Liver (tissue), 9 donors: ENCODE results near the gene HES4. TPM values are rescaled to one million over a fixed set of nuclear protein-coding genes. Genes with fewer than 3 reads are reported as not detected.

Experiments used
- DNase-seq: peaks from one replicate; pipeline ENCODE4 v3.0.0-alpha.2; 2017; ENCODE audit warnings: low spot score
- H3K27ac ChIP-seq, 2 donors: one replicate each; pipeline ENCODE4 v1.7.0; 2013; ENCODE audit warnings: inconsistent platforms in 2 of 2, low read length in 2 of 2, control low read depth in 1 of 2, low read depth in 1 of 2, mild to moderate bottlenecking in 1 of 2
- H3K27me3 ChIP-seq, 4 donors: one replicate each; pipeline versions ENCODE4 v1.6.1 to v1.7.0; 2013; ENCODE audit warnings: low read length in 3 of 4, inconsistent platforms in 1 of 4, mild to moderate bottlenecking in 1 of 4, moderate library complexity in 1 of 4; ENCODE audit not compliant: control insufficient read depth in 4 of 4, insufficient read depth in 4 of 4
- H3K36me3 ChIP-seq, 4 donors: one replicate each; pipeline versions ENCODE4 v1.6.1 to v1.7.0; 2013; ENCODE audit warnings: low read length in 3 of 4, mild to moderate bottlenecking in 3 of 4, low read depth in 1 of 4, moderate library complexity in 1 of 4; ENCODE audit not compliant: control insufficient read depth in 4 of 4, insufficient read depth in 3 of 4
- H3K4me1 ChIP-seq, 4 donors: one replicate each; pipeline versions ENCODE4 v1.6.1 to v1.7.0; 2013; ENCODE audit warnings: low read length in 3 of 4, mild to moderate bottlenecking in 3 of 4, moderate library complexity in 1 of 4; ENCODE audit not compliant: control insufficient read depth in 4 of 4, insufficient read depth in 4 of 4
- H3K4me3 ChIP-seq, 3 donors: one replicate each; pipeline versions ENCODE4 v1.6.1 to v1.7.0; 2013; ENCODE audit warnings: low read length in 3 of 3, control low read depth in 1 of 3, low read depth in 1 of 3, mild to moderate bottlenecking in 1 of 3
- H3K9ac ChIP-seq, 2 donors: one replicate each; pipeline ENCODE4 v1.7.0; 2013; ENCODE audit warnings: low read length in 2 of 2, mild to moderate bottlenecking in 2 of 2, moderate library complexity in 2 of 2, control low read depth in 1 of 2, low read depth in 1 of 2
- H3K9me3 ChIP-seq, 4 donors: one replicate each; pipeline versions ENCODE4 v1.6.1 to v1.7.0; 2013; ENCODE audit warnings: low read length in 3 of 4; ENCODE audit not compliant: control insufficient read depth in 4 of 4
- EGR1 ChIP-seq, 2 donors: IDR thresholded peaks; 2 replicates each; pipeline ENCODE4 v1.6.1; 2016 to 2018; ENCODE audit warnings: antibody characterized with exemption in 2 of 2, low read depth in 2 of 2
- FOXA1 ChIP-seq: IDR thresholded peaks from 2 replicates; pipeline ENCODE4 v1.6.1; 2016; ENCODE audit warnings: antibody characterized with exemption
- FOXA2 ChIP-seq: IDR thresholded peaks from 2 replicates; pipeline ENCODE4 v1.6.1; 2016; ENCODE audit warnings: antibody characterized with exemption
- HNF4G ChIP-seq: IDR thresholded peaks from 2 replicates; pipeline ENCODE4 v1.6.1; 2016; ENCODE audit warnings: antibody characterized with exemption
- RAD21 ChIP-seq, 2 donors: IDR thresholded peaks; 2 replicates each; pipeline ENCODE4 v1.6.1; 2016; ENCODE audit warnings: antibody characterized with exemption in 2 of 2, mild to moderate bottlenecking in 2 of 2
- RXRA ChIP-seq, 2 donors: IDR thresholded peaks; 2 replicates each; pipeline ENCODE4 v1.6.1; 2017 to 2018; ENCODE audit warnings: antibody characterized with exemption in 2 of 2, mild to moderate bottlenecking in 1 of 2
- SP1 ChIP-seq: IDR thresholded peaks from 2 replicates; pipeline ENCODE4 v1.6.1; 2018; ENCODE audit warnings: antibody characterized with exemption, mild to moderate bottlenecking
- TAF1 ChIP-seq: conservative IDR thresholded peaks from 2 replicates; pipeline ENCODE4 v1.6.1; 2016; ENCODE audit warnings: antibody characterized with exemption, mild to moderate bottlenecking
- ZBTB33 ChIP-seq: IDR thresholded peaks from 2 replicates; pipeline ENCODE4 v1.6.1; 2016; ENCODE audit warnings: antibody characterized with exemption
- WGBS: extraction: QIAGEN DNeasy Blood & Tissue Kit; methylation state at CpG from one replicate; pipeline ENCODE4 v1.1.7; 2013; 5-methylcytosine and 5-hydroxymethylcytosine counted together
- polyA plus RNA-seq, 2 donors: library from polyadenylated mRNA; stranded (reverse) in 1 of 2; unstranded in 1 of 2; fragments of 200-250 nt in 1 of 2; fragments of >200 nt in 1 of 2; fragmentation: Nextera tagmentation in 1 of 2; extraction: Ambion mirVana in 1 of 2; gene quantifications; one replicate each; pipeline versions ENCODE4 v1.2.1 to v1.2.3, GENCODE V29; 2013 to 2015
- total RNA-seq, 2 donors: library from RNA; depleted of rRNA; stranded (reverse); fragments of >200 nt; gene quantifications; one replicate each; pipeline ENCODE4 v1.2.3, GENCODE V29; 2014
- TF ChIP-seq, protein P1 (sequence below): IDR thresholded peaks from 2 replicates; pipeline ENCODE4 v1.6.1; 2016; ENCODE audit warnings: antibody characterized with exemption
- TF ChIP-seq, protein P2 (sequence below): IDR thresholded peaks from 2 replicates; pipeline ENCODE4 v1.6.1; 2016; ENCODE audit warnings: antibody characterized with exemption, mild to moderate bottlenecking
- TF ChIP-seq, protein P3 (sequence below): fragments of 150-350 bp; IDR thresholded peaks from 2 replicates; pipeline ENCODE4 v1.5.1; 2017; ENCODE audit warnings: improper control_type of control experiment, low read depth, low read length; ENCODE audit not compliant: missing input control
- donor health status: healthy.
- donor health status: healthy.
- donor health status: healthy.
- donor health status: healthy.
- donor health status: healthy.

HES4 gene, protein sequence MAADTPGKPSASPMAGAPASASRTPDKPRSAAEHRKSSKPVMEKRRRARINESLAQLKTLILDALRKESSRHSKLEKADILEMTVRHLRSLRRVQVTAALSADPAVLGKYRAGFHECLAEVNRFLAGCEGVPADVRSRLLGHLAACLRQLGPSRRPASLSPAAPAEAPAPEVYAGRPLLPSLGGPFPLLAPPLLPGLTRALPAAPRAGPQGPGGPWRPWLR
- 1 to 10 TPM in 1 of 2 donors, under 1 TPM in 1; 0.93 to 1.7 TPM for total RNA-seq
- 1 to 10 TPM; 1.7 to 1.9 TPM for polyA plus RNA-seq

GRCh38 chr1:999725-1000356 lies at the start of gene HES4:
Gene HES4, minus strand, starts transcription at chr1:1000097. Its CDS starts 124 bp downstream, at chr1:999973.
- H3K27me3 ChIP-seq: peaks cover 0 to 11% (median 1%) of the 10 kb centered on the region in 4 donors
- TF ChIP-seq, protein P1, sequence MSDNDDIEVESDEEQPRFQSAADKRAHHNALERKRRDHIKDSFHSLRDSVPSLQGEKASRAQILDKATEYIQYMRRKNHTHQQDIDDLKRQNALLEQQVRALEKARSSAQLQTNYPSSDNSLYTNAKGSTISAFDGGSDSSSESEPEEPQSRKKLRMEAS: no peak
- TF ChIP-seq SP1 (peak; percentile 20), TAF1 (no peak), HNF4G (no peak)
- H3K9me3 ChIP-seq: no peaks in the 10 kb centered on the region
- H3K4me3 ChIP-seq: peak within 1 kb of the TSS in 2 of 3 donors; percentile 31 to 66
- peak within 1 kb of the TSS in 1 of 2 donors; percentile 15 for H3K9ac ChIP-seq
- H3K4me1 ChIP-seq: peaks cover under 1 to 41% (median 27%) of the 10 kb centered on the region in 4 donors
- DNase-seq: peak; percentile 54
- H3K27ac ChIP-seq: peak within 1 kb of the TSS; percentile 83 to 84
- 1% methylated on average over 95 of the region's 95 CpGs for WGBS
- H3K36me3 ChIP-seq: peaks cover 0 to 1% (median 0%) of the 10 kb centered on the region in 4 donors

DNA sequence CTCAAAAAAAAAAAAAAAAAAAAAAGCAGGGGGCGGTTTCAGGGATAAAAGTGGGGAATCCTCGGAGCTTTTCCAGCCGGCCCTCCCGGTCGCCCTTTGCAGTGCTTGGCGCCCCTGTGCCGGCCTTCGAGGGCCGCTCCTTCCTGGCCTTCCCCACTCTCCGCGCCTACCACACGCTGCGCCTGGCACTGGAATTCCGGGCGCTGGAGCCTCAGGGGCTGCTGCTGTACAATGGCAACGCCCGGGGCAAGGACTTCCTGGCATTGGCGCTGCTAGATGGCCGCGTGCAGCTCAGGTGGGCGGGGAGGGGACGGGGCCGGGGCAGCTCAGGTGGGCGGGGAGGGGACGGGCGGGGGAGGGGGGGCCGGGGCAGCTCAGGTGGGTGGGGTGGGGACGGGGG lies 48.9 kb upstream of the HES4 start:
- Histone ChIP-seq H3K36me3 (peaks cover 0 to 31% (median 9%) of the 10 kb centered on the region in 4 donors), H3K9ac (no peak overlapping the region), H3K4me3 (no peak overlapping the region), H3K27me3 (no peaks in the 10 kb centered on the region), H3K9me3 (no peaks in the 10 kb centered on the region), H3K27ac (no peak overlapping the region), H3K4me1 (no peaks in the 10 kb centered on the region)
- 90% methylated on average over 28 of the region's 28 CpGs for WGBS
- no peak for DNase-seq
- TF ChIP-seq FOXA2 (no peak), HNF4G (no peak), RAD21 (IDR thresholded peaks at IDR 0.05) (no peak), RXRA (IDR thresholded peaks at IDR 0.05) (no peak), ZBTB33 (no peak)
- TF ChIP-seq, protein P2, sequence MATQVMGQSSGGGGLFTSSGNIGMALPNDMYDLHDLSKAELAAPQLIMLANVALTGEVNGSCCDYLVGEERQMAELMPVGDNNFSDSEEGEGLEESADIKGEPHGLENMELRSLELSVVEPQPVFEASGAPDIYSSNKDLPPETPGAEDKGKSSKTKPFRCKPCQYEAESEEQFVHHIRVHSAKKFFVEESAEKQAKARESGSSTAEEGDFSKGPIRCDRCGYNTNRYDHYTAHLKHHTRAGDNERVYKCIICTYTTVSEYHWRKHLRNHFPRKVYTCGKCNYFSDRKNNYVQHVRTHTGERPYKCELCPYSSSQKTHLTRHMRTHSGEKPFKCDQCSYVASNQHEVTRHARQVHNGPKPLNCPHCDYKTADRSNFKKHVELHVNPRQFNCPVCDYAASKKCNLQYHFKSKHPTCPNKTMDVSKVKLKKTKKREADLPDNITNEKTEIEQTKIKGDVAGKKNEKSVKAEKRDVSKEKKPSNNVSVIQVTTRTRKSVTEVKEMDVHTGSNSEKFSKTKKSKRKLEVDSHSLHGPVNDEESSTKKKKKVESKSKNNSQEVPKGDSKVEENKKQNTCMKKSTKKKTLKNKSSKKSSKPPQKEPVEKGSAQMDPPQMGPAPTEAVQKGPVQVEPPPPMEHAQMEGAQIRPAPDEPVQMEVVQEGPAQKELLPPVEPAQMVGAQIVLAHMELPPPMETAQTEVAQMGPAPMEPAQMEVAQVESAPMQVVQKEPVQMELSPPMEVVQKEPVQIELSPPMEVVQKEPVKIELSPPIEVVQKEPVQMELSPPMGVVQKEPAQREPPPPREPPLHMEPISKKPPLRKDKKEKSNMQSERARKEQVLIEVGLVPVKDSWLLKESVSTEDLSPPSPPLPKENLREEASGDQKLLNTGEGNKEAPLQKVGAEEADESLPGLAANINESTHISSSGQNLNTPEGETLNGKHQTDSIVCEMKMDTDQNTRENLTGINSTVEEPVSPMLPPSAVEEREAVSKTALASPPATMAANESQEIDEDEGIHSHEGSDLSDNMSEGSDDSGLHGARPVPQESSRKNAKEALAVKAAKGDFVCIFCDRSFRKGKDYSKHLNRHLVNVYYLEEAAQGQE: no peak

GRCh38 chr1:1047963-1048362 lies 48.1 kb upstream of the HES4 start:
- no peak overlapping the region for H3K9ac ChIP-seq
- no peak overlapping the region for H3K27ac ChIP-seq
- no peak overlapping the region for H3K4me3 ChIP-seq
- DNase-seq: no peak
- TF ChIP-seq, protein P3, sequence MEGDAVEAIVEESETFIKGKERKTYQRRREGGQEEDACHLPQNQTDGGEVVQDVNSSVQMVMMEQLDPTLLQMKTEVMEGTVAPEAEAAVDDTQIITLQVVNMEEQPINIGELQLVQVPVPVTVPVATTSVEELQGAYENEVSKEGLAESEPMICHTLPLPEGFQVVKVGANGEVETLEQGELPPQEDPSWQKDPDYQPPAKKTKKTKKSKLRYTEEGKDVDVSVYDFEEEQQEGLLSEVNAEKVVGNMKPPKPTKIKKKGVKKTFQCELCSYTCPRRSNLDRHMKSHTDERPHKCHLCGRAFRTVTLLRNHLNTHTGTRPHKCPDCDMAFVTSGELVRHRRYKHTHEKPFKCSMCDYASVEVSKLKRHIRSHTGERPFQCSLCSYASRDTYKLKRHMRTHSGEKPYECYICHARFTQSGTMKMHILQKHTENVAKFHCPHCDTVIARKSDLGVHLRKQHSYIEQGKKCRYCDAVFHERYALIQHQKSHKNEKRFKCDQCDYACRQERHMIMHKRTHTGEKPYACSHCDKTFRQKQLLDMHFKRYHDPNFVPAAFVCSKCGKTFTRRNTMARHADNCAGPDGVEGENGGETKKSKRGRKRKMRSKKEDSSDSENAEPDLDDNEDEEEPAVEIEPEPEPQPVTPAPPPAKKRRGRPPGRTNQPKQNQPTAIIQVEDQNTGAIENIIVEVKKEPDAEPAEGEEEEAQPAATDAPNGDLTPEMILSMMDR: no peak
- TF ChIP-seq FOXA1: no peak
- TF ChIP-seq EGR1 (IDR thresholded peaks at IDR 0.05; ENCODE audit: low read depth in 2 of 2): no peak
- no peak for TF ChIP-seq TAF1
- TF ChIP-seq RAD21 (IDR thresholded peaks at IDR 0.05): no peak
- WGBS: 94% methylated on average over 25 of the region's 25 CpGs
- no peaks in the 10 kb centered on the region for H3K4me1 ChIP-seq
- H3K27me3 ChIP-seq: no peaks in the 10 kb centered on the region
- H3K9me3 ChIP-seq: no peaks in the 10 kb centered on the region
- H3K36me3 ChIP-seq: peaks cover 0 to 33% (median 8%) of the 10 kb centered on the region in 4 donors
